ENCODE measurements around the gene ARPC1B.
A peak's percentile ranks its signal among the peaks of the same experiment; 100 is the strongest.
"Not testable (repeated sequence)": the region's sequence is repeated elsewhere in the genome, so short reads cannot be mapped to it uniquely, and the experiment has no call there.

The ARPC1B gene

DNA sequence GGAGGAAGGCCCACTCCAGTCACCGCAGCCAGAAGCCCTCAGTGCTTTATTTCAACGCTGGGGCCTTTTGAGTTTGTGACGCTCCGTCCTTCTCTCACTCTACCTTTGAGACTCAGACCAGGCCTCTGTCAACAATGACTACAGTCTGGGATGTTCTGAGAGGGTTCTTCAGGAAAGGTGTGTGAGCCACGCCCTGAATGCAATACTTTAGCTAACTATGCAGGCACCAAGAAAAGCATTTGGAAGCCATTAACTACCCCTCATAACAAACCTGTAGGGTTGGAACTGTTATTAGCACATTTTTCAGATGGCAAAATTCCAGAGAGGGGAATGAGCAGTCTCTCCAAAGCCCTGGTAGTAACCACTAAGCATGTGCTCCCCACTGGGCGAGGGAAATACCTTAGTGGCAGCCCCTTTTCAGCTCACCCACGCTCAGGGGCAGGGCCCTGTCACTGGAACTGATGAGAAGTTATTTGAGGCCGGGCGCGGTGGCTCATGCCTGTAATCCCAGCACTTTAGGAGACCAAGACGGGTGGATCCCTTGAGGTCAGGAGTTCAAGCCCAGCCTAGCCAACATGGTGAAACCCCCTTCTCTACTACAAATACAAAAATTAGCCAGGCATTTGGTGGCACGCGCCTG lies 5.7 kb upstream of the ARPC1B start:
- DNase-seq, result no peak

DNA sequence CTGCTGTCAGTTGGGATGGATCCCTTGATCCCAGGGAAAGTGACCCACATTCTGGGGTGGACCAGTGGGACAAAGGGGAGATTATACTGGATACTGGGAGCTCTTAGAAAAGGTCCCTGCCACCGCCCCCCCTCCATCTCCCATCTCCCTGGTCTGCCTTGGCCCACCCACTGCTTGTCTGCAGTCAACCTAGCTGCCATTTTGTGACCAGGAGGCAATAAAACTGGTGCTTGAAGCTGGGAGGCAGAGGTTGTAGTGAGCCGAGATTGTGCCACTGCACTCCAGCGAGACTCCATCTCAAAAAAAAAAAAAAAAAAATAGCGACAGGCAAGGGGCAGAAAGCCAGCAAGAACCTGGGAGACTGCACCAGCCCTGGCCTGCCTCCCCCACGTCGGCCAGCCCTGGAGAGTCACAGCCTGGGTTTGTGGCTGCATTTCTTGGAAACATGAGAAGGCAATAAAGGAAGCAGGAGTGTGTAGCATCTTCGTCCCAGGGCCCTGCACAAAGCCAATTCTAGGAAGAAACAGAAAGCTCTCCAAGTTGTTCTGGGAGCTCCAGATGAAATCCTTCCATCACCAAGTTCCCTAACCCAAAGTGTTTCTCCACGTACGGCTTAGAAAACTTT lies 4.7 kb upstream of the ARPC1B start:
- no peak for DNase-seq

DNA sequence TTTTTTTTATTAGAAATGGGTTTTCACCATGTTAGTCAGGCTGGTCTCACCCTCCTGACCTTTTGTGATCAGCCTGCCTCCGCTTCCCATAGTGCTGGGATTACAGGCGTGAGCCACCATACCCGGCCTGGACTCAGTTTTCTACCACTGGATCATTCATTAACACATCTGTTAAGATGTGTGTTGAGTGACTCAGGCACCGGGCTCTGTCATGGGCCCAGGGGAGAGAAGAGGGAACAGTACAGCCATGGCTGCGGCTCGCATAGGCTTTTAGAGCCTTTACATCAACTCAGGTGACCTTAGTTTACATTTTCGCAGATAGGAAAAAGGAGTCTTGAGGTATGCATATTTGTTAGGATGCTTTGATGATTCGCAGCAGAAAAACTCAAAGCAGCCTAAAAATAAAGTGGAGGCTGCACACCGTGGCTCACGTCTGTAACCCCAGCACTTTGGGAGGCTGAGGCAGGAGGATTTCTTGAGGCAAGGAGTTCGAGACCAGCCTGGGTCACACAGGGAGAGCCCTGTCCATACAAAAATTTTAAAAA lies 3.1 kb upstream of the ARPC1B start:
- DNase-seq, result no peak

GRCh38 chr7:99372275-99373090 lies 2.0 kb upstream of the ARPC1B start:
- DNase-seq, result no peak

GRCh38 chr7:99373091-99374066 lies 1.2 kb upstream of the ARPC1B start:
- no peak for DNase-seq

- DNase-seq, result peak; percentile 78 to 89 (median 79)
Observed at GRCh38 chr7:99375070-99375807, 709 bp downstream of the ARPC1B start.

- peak; percentile 92 to 97 (median 95) for DNase-seq
Observed at GRCh38 chr7:99379043-99379577, 4.6 kb downstream of the ARPC1B start.

- not testable (repeated sequence) for DNase-seq
Observed at GRCh38 chr7:99379693-99380031, 5.1 kb downstream of the ARPC1B start.

DNA sequence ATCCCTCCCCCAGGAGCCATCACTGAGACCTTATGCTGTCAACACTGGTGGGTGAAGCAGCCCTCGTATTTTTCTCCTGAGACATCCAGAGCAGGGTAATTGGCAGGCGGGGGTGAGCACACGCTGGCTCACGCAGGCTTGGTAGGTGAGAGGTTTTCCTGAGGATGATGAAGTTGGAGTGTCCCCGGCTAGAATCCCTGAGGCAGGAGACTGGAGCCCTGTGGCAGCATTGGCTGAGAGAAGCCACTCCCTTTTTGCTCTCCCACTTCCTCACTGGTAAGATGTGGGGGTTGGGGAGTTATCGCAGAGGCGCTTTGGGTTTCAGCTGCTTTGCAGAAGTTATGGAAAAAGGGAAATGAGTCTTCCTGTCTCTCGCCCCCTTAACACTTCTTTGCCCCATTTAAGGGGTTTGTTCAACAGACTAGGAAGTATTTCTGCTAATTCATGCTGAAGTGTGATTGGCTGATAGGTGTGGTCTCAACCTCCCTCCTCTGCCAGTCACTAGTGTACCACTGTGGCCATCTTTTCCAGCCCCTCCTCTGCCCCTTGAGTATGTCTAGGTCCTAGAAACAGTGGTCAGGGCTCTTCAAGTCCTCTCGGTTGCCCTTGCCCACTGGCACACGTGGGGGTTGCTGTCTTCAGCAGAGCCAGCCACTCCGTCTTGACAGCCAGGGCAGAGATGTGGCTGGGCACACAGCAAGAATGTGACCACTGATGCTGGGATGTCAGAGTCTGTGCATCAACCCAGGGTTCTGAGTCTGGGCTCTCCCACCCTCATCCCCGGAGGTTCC lies 5.7 kb downstream of the ARPC1B start:
- peak; percentile 94 to 97 (median 94) for DNase-seq

GRCh38 chr7:99380823-99381663 lies 6.5 kb downstream of the ARPC1B start:
- peak; percentile 82 to 89 (median 86) for DNase-seq

DNA sequence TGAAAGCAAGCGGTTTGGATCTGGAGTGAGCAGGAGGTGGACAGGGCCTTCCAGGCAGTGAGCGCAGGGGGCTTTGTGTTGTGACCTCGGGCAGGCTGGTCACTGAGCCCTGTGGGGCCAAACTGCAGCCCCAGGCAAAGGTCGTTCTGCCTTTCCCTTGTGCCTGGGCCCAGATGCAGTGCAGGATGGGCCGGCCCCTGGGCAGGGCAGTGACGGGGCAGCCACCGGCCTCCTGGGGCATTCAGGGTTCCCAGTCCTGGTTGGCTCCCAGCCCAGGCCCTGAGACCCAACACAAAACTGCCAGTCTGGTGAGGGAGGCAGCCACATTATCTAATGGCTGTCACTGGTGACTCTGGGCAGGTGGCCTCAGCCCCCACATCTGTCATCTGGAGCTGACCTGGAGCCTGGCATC lies 7.1 kb downstream of the ARPC1B start:
- no peak for DNase-seq

DNA sequence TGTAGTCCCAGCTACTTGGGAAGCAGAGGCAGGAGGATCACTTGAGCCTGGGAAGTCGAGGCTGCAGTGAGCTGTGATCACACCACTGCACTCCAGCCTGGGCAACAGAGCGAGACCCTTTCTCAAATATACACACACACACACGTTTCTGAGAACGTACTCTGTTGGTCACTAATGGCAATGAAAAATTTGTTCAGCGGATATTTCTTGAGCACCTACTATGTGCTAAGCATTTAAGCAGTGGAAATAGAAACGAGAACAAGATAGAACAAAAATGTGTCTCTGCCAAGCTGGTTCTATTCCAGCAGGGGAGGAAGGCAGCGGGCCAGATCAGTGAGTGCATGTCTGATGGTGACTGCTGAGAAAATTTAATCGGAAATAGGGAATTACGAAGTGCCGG lies 8.7 kb downstream of the ARPC1B start:
- no peak for DNase-seq

DNA sequence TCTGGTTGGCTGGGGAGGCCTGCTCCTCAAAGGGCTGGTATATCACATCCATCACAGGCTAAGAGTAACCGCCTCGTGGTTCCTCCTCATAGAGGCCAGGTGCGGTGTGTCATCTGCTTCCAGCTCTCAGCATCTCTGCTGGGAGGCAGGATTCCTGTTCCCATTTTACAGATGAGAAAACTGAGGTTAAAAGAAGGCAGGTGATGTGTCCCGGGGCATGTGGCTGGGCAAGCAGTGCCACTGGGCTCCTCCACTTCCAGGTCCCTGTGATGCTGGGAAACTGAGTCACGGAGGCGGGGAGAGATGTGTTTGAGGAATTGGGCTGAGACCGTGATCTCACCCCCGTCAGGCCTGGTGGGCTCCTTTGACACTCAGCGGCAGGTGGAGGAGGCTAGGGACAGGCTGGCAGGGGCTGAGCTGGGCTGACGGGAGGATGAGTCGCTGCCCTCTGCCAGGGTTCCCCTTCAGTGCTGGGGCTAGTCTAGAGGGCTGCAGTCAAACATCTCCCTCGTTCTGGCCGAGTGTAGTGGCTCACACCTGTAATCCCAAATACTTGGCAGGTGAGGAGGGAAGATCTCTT lies 9.4 kb downstream of the ARPC1B start:
- DNase-seq, result peak in 1 of 3 donors; percentile 42

DNA sequence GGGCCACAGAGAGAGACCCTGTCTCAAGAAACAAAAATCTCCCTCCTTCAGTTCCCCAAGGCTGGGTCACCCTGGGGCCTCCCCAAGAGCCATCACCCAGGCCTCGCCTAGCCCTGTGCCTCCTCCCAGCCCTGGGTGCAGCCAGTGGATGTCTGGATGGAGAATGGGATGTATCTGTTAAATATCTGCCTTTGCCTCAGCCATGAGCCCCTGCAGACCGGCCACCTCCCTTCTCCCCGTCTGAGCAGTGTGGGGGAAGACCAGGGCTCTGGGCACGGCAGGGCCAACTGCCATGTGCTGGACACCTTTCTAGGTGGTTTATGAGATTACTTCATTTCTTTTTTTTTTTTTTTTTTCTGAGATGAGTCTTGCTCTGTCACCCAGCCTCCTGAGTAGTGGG lies 10.0 kb downstream of the ARPC1B start:
- peak in 1 of 3 donors; percentile 29 for DNase-seq

- DNase-seq, result peak in 1 of 3 donors; percentile 29
Observed at GRCh38 chr7:99385564-99385963, 11.0 kb downstream of the ARPC1B start.

GRCh38 chr7:99386584-99387238 lies 12.2 kb downstream of the ARPC1B start:
- peak; percentile 73 to 75 (median 75) for DNase-seq

DNA sequence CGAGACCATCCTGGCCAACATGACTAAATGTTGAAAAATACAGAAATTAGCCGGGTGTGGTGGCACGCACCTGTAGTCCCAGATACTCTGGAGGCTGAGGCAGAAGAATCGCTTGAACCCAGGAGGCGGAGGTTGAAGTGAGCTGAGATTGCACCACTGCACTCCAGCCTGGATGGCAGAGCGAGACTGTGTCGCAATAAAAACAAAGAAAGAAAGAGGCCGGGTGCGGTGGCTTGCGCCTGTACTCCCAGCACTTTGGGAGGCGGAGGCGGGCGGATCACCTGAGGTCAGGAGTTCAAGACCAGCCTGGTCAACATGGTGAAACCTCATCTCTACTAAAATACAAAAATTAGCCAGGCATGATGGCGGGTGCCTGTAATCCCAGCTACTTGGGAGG lies 12.7 kb downstream of the ARPC1B start:
- not testable (repeated sequence) for DNase-seq

DNA sequence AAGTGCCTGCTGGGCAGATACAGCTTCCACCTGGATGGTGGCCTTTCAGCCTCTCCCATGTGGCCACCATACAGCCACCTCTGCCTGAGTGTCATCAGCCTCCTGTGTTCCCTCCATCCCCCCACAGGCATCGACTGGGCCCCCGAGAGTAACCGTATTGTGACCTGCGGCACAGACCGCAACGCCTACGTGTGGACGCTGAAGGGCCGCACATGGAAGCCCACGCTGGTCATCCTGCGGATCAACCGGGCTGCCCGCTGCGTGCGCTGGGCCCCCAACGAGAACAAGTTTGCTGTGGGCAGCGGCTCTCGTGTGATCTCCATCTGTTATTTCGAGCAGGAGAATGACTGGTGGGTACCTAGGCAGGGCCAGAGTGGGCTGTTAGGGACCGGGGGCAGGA lies 13.4 kb downstream of the ARPC1B start:
- DNase-seq, result no peak

- no peak for DNase-seq
Observed at GRCh38 chr7:99389772-99390171, 15.2 kb downstream of the ARPC1B start.
